GM12872 (cell line): ENCODE measurements around the gene KLF7.

Experiments
- CTCF ChIP-seq: IDR thresholded peaks from 3 replicates; pipeline ENCODE4 v1.5.1; 2011; ENCODE audit warnings: low read depth, mild to moderate bottlenecking, low read length, moderate library complexity; ENCODE audit not compliant: insufficient read depth

KLF7 gene

GRCh38 chr2:207103132-207103531 is 62.6 kb downstream of the KLF7 start:
- no peak for TF ChIP-seq CTCF

GRCh38 chr2:207101984-207102383 is 63.8 kb downstream of the KLF7 start:
- no peak for TF ChIP-seq CTCF

- no peak for TF ChIP-seq CTCF
Measured at GRCh38 chr2:207097278-207097677, 68.5 kb downstream of the KLF7 start.

GRCh38 chr2:207095963-207096362 is 69.8 kb downstream of the KLF7 start:
- no peak for TF ChIP-seq CTCF

GRCh38 chr2:207093234-207093633 is 72.5 kb downstream of the KLF7 start:
- TF ChIP-seq CTCF: no peak

- TF ChIP-seq CTCF: no peak
Measured at GRCh38 chr2:207092818-207093217, 72.9 kb downstream of the KLF7 start.

- TF ChIP-seq CTCF: no peak
Measured at GRCh38 chr2:207091928-207092327, 73.8 kb downstream of the KLF7 start.

- no peak for TF ChIP-seq CTCF
Measured at GRCh38 chr2:207091176-207091575, 74.6 kb downstream of the KLF7 start.
